IMR-90 (cell line): Measurements from ENCODE around the gene KIF6.

ENCODE experiments used
- BHLHE40 ChIP-seq: fragments of 150-350 bp; IDR thresholded peaks from 2 replicates; pipeline ENCODE4 v1.6.1; 2016; ENCODE audit warnings: mild to moderate bottlenecking, low read depth, low read length
- CEBPB ChIP-seq: IDR thresholded peaks from 2 replicates; pipeline ENCODE4 v1.6.1; 2012; ENCODE audit warnings: low read depth, low read length, improper control_type of control experiment
- CHD1 ChIP-seq: IDR thresholded peaks from 2 replicates; pipeline ENCODE4 v1.6.1; 2012; ENCODE audit warnings: low read depth, low read length, improper control_type of control experiment
- ELK1 ChIP-seq: fragments of 150-350 bp; IDR thresholded peaks from 2 replicates; pipeline ENCODE4 v1.6.1; 2016; ENCODE audit warnings: low read depth, mild to moderate bottlenecking, low read length, moderate library complexity, borderline replicate concordance
- MAFK ChIP-seq: IDR thresholded peaks from 2 replicates; pipeline ENCODE4 v1.6.1; 2012; ENCODE audit warnings: low read depth, low read length, improper control_type of control experiment
- MAZ ChIP-seq: IDR thresholded peaks from 2 replicates; pipeline ENCODE4 v1.6.1; 2012; ENCODE audit warnings: low read depth, mild to moderate bottlenecking, low read length, improper control_type of control experiment, moderate library complexity, borderline replicate concordance
- MXI1 ChIP-seq: IDR thresholded peaks from 2 replicates; pipeline ENCODE4 v1.6.1; 2012; ENCODE audit warnings: low read depth, mild to moderate bottlenecking, low read length, moderate library complexity, borderline replicate concordance
- POLR2A ChIP-seq: IDR thresholded peaks from 2 replicates; pipeline ENCODE4 v1.6.1; 2012; ENCODE audit warnings: mild to moderate bottlenecking, low read depth, low read length
- RAD21 ChIP-seq: IDR thresholded peaks from 2 replicates; pipeline ENCODE4 v1.6.1; 2012; ENCODE audit warnings: low read length, improper control_type of control experiment
- RFX5 ChIP-seq: IDR thresholded peaks from 2 replicates; pipeline ENCODE4 v1.8.0; 2012; ENCODE audit warnings: low read depth, mild to moderate bottlenecking, low read length, moderate library complexity
- SMC3 ChIP-seq: fragments of 150-350 bp; IDR thresholded peaks from 2 replicates; pipeline ENCODE4 v1.6.1; 2016; ENCODE audit warnings: low read depth, mild to moderate bottlenecking, antibody characterized with exemption, low read length, moderate library complexity
- TF ChIP-seq, protein P1 (sequence below): conservative IDR thresholded peaks from 2 replicates; pipeline ENCODE4 v1.5.1; 2012; ENCODE audit warnings: mild to moderate bottlenecking, low read depth, low read length, improper control_type of control experiment
- TF ChIP-seq, protein P2 (sequence below): fragments of 150-350 bp; IDR thresholded peaks from 2 replicates; pipeline ENCODE4 v1.6.1; 2017; ENCODE audit warnings: mild to moderate bottlenecking, antibody characterized with exemption, low read length, low read depth

DNA sequence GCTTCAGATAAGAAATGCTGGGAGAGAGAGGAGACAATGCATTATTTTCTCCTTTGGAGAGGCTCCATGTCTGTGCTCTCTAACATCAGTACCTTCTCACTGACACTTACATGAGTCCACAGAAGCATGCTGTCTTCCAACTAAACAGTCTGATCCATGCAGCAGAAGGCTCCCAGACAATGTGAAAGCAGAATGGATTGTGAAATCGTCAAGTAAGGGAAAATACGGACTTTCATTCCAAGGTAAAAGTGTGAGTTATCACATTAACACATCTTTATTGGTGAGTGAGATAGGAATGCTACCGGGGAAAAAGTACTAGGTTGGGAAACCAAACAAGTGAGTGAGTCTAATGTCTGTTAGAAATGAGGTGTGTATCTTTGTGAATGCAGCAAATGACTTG, 235.1 kb downstream of the KIF6 start:
- TF ChIP-seq SMC3, result no peak
- TF ChIP-seq, protein P1, sequence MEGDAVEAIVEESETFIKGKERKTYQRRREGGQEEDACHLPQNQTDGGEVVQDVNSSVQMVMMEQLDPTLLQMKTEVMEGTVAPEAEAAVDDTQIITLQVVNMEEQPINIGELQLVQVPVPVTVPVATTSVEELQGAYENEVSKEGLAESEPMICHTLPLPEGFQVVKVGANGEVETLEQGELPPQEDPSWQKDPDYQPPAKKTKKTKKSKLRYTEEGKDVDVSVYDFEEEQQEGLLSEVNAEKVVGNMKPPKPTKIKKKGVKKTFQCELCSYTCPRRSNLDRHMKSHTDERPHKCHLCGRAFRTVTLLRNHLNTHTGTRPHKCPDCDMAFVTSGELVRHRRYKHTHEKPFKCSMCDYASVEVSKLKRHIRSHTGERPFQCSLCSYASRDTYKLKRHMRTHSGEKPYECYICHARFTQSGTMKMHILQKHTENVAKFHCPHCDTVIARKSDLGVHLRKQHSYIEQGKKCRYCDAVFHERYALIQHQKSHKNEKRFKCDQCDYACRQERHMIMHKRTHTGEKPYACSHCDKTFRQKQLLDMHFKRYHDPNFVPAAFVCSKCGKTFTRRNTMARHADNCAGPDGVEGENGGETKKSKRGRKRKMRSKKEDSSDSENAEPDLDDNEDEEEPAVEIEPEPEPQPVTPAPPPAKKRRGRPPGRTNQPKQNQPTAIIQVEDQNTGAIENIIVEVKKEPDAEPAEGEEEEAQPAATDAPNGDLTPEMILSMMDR, result no peak
- TF ChIP-seq ELK1, result no peak
- no peak for TF ChIP-seq POLR2A
- TF ChIP-seq RAD21, result no peak
- TF ChIP-seq CEBPB, result peak; percentile 18; the same call in 1 of the 2 replicates
- TF ChIP-seq MXI1, result no peak
- TF ChIP-seq MAZ, result no peak
- no peak for TF ChIP-seq MAFK
- TF ChIP-seq, protein P2, sequence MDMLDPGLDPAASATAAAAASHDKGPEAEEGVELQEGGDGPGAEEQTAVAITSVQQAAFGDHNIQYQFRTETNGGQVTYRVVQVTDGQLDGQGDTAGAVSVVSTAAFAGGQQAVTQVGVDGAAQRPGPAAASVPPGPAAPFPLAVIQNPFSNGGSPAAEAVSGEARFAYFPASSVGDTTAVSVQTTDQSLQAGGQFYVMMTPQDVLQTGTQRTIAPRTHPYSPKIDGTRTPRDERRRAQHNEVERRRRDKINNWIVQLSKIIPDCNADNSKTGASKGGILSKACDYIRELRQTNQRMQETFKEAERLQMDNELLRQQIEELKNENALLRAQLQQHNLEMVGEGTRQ, result no peak
- no peak for TF ChIP-seq CHD1
- TF ChIP-seq RFX5, result no peak
- TF ChIP-seq BHLHE40, result no peak
